HG02759 (cell line): Measurements from ENCODE around the gene AOPEP.

Source experiments
- ATAC-seq: cut with Tn5 transposase; IDR thresholded peaks from one replicate; pipeline ENCODE4 v1.9.1; 2021; ENCODE audit warnings: mild to moderate bottlenecking, moderate library complexity; ENCODE audit not compliant: unreplicated experiment

Gene AOPEP

DNA sequence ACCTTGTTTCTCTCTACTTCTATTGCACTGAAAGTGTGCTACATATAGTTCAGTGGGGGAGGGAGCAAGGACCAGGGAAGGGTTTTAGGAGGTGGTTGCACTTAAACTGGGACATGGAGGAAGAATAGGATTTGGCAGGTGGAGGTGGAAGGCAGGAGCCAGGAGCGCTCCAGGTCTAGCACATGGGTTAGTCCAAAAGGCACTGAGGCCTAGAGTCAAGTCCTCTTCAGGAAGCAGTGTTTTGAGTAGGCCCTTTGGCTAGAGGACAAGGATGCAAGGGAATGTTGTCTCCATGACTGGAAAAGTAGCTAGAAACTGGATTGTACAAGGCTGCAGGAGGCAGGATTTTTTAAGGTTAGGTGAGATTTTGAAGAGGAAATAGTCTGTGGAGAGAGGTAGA, 31.5 kb downstream of the AOPEP start:
- no peak for ATAC-seq

DNA sequence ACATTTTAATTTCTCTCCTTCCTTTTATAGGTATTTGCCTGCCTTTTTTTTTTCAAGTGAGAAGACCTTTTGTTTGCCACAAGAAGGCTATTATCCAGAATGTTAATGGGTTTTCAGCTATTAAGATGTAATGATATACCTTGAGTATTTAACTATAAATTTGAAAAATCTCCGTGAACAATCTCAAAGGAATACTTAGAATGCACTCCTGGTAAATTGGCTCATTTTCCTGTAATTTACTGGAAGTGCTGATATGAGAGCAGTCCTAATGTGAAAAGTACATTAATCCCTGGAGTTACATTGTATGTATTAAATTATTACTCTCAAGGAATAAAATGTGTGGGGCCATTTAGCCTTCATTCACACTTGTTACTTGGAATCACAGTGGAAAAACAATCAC, 32.4 kb downstream of the AOPEP start:
- no peak for ATAC-seq

DNA sequence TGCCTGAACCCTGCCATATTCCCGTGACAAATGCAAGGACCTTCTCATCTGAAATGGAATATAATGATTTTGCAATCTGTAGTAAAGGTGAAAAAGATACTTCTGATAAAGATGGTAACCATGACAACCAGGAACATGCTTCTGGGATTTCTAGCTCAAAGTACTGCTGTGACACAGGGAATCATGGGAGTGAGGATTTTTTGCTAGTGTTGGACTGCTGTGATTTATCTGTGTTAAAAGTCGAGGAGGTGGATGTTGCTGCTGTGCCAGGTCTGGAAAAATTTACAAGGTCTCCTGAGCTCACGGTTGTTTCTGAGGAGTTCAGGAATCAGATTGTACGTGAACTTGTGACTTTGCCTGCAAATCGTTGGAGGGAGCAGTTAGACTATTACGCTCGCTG, 33.5 kb downstream of the AOPEP start:
- no peak for ATAC-seq

DNA sequence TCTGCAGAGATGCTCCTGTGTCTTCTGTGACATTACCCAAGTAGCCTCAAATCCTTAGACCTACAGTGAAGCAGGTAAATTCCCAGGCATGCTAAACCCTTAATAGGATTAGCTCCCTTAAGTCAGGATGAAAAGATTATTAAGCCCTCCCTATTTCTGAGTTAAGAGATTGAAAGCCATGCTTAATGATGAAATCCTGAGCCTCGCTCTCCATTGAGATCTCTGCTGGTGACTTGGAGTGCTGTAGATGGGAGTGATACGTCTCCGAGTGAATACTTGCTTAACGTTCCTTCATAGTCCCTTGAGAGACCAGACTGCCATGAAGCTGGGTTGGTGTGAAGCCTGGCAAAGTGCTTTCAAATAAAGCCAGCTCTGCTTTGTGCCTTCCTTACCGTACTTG, 34.2 kb downstream of the AOPEP start:
- no peak for ATAC-seq

DNA sequence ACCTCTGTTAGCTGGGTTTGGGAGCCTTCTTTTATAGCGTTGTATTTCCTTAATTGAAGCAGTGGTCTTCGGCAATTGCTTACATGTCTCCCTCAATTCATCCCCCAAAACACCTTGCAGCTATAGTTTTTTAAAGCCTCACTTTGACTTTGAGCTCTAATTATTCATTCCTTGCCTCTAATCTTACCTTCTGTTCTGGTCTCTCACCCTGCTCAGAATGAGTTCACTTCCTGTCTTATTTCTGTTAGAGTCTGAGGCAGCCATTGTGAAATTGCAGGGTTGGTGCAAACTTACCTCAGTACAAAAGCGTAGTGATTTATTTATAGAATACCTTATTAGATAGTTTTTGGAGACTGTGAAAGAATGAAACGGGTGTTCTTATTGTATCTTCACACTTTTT, 35.0 kb downstream of the AOPEP start:
- no peak for ATAC-seq

DNA sequence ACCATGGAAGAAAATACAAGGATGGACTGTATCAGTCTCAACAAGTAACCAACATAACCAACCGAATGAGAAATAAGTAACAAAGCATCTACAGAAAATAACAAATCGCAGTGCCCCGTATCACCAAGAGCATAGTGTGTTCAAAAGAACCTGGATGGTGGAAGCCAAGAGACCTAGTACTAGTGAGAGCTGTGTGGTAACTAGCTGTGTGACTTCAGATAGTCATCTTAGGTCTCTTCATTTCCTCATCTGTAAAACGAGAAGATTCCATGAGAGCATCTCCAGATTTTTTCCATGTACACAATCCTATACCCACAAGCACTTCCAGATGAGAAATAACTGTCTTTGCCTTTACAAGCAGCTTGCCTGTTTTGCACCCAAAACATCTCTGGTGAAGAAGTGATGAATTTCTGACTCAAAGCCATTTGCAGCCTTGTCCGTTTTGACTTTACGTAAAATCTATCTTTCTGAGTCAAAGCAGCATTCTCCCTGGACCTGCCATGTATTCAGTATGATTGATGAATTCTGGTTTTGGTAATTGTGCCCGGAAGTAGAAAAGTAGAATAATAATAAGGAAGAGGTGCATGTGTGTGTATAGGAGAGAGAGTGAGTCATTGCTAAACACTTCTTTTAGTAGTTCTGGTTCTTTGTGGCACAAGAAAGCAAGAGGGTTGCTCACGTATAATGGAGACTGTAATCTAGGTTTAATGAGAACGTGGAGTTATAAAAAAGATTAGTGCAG, 41.0 kb downstream of the AOPEP start:
- no peak for ATAC-seq

DNA sequence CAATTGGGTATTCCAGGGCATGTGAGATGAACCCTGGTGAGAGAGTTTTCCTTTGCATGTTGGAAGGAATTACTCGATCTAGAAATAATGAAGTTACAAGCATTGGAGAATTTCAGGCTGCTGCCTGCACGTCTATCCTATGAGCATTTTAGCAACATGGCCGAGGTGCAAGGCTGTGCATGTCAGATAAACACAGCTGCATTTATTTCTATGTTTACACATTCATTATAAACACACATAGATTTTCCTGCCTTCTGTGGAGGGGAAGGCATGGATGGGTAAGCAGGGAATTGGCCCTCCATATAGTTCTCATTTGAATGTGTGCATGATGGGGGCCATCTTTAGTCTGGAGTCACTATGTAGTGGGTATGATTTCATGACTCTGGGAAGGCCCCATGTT, 42.3 kb downstream of the AOPEP start:
- no peak for ATAC-seq

DNA sequence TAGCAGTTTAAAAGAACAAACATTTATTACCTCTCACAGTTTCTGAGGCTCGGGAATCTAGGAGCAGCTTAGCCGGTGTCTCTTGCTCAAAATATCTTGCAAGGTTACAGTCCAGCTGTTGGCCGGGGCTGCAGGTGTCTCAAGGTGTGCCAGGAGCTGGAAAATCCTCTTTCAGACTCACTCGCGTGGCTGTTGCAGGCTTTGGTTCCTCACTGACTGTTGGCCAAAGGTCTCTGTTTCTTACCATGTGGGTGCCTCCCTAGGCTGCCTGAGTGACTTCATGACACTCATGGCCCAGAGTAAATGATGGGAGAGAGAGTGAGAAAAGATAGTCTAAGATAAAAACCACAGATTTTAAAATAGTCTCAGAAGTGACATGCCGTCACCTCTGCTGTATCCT, 43.8 kb downstream of the AOPEP start:
- no peak for ATAC-seq

DNA sequence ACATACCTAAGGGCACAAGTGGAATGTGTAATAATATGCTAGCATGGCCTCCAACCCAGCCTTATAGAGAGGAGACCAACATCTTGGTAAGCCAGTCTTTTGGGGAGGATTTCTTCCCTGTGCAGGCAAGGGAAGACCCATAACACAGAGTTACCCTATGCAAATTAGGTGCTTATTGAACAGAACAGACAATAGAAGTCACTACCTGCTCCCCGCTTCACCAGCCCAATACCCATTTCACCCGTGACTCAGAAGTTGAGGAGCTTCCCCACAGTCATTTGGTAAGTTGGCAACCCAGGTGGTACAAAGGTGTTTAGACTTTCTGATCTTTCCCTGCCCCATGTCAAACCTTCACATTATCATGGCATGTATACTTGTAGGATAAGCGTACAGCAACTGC, 44.6 kb downstream of the AOPEP start:
- ATAC-seq = no peak

DNA sequence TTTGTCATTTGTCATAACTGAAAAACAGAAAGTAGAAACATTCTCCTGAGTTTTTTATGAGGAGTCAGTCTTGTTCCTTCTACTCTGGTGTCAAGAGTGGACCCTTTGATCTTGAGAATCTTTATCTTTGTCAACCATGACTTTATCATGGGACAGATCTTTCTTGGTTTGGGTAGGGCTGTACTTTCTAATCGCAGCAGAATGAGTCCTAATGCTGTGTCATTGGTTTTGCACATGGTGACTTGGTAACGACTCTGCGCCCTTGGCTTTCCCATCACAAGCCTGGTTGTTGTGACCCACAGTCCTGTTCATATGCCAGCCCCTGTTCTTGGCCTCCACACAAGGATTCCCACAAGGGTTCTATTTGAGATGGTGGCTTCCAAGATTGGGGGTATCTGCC, 45.6 kb downstream of the AOPEP start:
- ATAC-seq = no peak

DNA sequence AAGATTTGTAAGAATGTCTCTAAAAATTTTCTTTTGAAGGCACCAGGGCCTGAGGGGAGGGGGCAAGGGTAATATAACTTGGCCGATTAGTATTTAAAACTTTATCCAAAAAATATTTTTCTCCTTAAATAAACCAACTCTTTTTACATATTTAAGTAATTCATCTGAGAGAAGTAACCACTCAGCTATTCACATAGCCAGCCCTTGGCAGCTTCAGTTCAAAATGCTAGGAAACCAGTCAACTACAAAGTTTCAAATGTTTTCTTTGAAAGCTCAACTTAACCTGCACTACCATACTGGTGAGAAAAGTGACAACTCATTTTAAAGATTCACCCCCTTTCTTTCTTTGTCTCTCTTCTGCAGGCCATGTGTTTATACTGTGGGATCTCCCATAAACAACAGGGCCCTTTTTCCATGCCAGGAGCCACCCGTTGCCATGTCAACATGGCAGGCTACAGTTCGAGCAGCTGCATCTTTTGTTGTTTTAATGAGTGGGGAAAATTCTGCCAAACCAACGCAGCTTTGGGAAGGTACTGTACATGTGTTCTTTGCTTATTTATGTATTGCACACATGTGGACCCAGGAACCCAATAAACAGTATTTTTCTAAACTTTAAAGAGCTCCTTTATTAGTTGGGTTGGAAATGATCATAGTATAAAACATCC, 46.3 kb downstream of the AOPEP start:
- ATAC-seq = no peak

DNA sequence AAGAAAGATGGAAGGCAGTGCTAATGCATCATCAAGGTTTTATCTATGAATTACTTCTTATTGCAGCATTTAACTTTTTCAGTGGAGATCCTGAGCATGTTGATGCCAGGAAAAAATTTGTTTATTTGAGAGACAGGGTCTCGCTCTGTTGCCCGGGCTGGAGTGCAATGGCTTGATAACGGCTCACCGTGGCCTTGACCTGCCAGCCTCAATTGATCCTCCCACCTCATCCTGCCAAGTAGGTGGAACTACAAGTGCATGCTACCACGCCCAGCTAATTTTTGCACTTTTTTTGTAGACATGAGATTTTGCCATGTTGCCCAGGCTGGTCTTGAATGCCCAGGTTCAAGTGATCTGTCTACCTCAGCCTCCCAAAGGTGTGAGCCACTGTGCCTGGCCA, 47.2 kb downstream of the AOPEP start:
- no peak for ATAC-seq

DNA sequence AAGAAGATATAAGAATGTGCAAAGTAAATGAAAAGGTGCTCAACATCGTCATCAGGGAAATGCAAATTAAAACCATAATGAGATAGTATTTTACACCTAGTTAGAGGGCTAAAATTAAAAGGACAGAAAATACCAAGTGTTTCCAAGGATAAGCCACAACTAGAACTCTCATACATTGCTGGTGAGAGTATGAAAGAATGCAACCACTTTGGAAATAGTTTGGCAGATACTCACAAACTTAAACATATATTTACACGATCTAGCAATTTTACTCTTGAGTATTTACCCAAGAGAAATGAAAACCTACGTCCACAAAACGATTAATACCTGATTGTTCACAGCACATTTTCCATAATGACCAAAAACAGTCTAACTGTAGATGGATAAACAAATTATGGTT, 51.5 kb downstream of the AOPEP start:
- ATAC-seq = no peak

DNA sequence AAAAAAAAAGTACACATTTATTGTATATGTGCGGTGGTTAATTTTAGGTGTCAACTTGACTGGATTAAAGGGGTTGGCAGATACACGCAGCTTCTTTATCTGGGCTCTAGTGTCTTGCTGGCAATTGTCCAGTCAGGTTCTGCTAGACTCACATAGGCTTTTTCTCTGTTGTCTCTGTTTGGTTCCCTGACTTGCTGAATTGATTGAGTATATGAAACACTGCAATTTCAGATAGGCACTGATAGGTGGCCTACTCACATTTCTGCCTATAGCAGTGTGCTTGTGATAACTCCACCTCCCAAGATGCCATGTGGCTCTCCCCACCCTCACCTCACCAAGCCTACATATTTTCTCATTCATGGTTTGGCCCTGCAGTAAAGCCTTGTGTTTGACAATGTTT, 52.5 kb downstream of the AOPEP start:
- ATAC-seq = no peak

DNA sequence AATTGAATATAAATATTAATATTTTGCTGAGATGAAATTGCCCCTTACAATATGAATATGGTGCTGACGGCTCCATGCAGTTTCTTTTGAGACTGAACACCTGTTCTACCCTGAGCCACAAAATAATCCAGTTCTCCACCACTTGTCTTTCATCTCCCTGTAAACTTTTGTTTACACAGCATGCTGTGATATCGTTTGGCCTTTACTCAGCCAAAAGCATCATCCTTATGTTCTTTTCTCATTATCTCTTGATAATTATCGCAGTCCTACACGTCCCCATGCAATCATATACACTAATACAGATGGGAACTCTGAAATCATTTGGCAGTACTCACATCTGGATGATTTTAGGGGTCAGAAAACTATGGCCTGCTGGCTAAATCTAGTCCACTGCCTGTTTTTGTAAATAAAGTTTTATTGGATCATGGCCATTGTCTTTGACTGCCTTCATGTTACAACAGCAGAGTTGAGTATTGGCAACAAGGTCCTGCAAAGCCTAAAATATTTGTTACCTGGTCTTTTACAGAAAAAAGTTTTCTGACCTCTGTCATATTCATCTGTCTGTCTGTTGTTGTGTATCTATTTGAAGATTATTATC, 53.3 kb downstream of the AOPEP start:
- ATAC-seq = no peak

DNA sequence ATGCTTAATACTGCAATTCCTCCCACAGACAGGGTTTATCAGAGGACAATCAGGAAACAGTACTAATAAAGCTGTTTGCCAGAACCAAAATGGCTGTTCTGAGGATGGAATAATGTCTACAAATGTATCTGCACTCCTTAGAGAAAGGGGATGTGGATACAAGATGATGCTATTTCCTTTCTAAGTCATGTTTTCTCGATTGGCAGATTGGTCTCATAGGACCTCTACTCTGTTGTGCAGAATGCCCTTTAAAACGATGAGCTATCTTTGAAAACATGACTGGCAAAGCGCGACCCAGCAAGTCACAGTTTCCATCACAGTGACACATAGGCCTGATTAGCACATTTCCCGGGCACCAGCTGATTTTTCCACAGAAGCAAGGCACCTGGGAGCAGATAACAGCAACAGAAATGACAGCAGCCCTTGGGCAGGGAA, 54.0 kb downstream of the AOPEP start:
- no peak for ATAC-seq

DNA sequence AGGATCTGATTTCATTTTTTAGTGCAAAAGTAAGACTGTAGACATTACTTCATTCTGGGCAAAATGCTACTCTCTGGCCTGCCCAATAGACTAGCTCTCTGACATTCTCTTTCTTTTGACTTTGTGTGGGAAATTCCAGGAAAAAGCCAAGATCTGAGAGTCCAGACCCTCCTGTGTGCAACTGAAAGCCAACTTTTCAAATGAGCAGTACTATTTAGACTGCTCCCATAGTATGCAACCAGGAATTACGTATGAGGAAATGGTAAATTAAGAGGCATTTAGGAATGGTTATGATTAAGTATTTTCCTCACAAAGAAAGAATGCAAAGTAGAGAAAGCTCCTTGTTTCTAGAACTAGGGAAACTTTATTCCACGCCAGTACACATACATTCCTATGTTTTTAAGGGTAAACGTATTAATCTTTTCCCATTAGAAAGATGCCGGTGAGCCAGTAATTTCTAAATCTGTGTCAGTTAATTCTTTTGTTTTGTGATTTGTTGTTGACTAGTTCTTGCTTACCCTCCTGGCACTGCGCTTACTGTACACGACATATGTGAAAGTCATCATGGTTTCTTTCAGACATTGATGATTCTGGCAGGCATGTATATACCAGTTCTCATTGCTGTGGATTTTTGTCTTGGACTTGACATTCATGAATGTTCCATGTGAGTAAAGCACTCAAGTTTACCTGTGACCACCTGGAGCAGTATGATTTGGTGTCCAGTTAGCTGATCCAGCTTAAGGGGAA, 56.0 kb downstream of the AOPEP start:
- no peak for ATAC-seq

DNA sequence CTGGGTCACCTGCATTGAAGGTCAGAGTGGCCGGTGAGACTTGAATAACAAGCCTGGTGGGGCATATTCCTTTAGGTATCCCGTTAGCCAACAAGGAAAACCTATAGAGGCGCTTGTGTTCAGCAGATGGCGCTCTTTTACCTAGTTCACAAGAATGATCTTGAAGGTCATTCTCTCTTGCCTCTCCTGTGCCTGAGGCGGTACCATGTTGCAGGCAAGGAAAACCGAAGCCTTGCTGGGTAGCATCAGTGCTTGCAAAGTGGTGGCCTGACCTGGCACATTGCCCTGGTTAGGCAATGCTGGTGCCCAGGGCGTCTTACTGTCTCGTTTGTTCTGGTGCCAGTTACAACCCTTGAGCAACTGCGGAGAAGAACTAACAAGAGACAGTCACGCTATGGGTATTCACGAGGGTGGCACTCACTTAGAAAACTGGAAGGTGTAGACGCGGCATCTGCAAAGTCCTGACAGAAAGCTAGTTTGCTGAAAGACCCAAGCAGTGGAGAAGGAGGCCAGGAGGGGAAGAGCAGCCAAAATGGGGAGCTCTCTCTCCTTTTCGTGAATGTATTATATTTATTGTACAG, 56.7 kb downstream of the AOPEP start:
- ATAC-seq = no peak

DNA sequence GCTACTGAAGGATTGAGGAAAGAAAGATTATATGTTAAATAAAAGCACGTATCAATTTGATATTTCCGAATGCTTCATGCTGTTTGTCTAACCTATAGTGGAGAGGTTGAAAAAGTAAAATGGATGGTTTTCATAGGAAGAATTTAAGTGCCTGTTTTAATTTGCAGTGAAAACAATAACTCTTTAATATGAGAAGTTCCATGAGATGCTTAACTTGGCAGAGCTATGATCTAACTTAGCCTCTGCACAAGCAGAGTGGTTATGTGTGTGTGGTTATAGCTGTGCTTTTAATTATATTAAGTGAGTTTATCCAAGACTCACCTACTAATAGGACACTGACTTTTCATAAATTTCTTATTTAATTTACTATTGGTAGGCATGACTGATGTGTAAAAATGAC, 57.4 kb downstream of the AOPEP start:
- ATAC-seq = no peak

DNA sequence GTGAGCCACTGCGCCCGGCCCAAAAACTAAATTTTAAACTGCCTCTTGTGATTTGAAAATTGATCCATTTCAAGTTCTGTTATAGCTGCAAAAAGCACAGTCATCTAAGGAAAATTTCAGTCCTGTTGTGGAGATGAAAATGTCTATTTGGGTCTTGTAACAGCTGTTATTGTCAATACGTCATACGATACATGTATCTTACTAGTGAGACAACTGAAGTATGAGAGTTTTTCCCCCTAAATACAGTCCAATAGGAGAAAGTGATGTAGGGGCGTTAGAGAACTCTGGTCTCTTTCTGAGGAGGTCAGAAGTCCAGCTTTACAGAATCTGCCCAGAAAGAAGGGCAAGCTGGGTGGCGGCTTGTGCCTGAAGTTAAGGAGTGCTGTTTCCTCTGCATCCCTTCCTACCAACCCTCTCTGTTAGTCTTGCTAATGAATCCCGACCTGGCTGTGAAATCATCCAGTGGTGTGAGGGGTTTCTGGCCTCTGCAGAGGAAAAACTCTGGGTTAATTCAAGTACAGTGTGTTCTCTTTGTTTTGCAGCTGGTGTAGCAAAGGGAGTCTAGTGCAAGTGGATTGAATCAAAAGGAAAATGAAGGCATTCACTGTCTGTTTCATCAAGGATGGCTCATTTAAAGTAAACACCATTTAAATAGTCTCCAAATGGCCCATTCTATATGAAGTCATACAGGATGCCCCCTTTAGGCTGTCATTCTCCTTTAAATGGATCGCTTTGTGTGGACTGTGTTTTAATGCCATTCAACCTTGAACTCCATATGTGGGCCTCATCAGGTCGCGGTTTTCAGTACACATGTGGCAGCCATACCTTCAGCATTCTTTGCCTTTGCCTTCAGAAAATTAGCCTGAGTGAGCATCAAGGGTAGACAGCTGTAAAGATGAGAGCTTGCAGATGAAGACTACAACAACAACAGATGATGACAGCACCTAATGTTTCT, 59.0 kb downstream of the AOPEP start:
- no peak for ATAC-seq
